K562 (cell line): ENCODE results near the gene NEU1. TPM values are rescaled to one million over a fixed set of nuclear protein-coding genes. Genes with fewer than 3 reads are reported as not detected.
A peak's percentile ranks its signal among the peaks of the same experiment; 100 is the strongest.

ENCODE experiments used
- ARID3B ChIP-seq: fragments of 250-450 bp; sonication (Bioruptor Pico); IDR thresholded peaks from 2 replicates; pipeline ENCODE4 v1.4.0; 2020; ENCODE audit warnings: borderline replicate concordance
- BACH1 ChIP-seq: fragments of 200-800 bp; sonication (Bioruptor generic); IDR thresholded peaks from 2 replicates; pipeline ENCODE4 v1.6.1; 2016; ENCODE audit warnings: missing genetic modification characterization, missing compliant biosample characterization
- BDP1 ChIP-seq: IDR thresholded peaks from 3 replicates; pipeline ENCODE4 v1.6.1; 2011; ENCODE audit not compliant: insufficient read length, insufficient read depth
- BHLHE40 ChIP-seq: IDR thresholded peaks from 2 replicates; pipeline ENCODE4 v1.6.1; 2011; ENCODE audit warnings: low read length, improper control_type of control experiment
- CHAMP1 ChIP-seq: fragments of 450-650 bp; IDR thresholded peaks from 2 replicates; pipeline ENCODE4 v1.6.1; 2016; ENCODE audit warnings: mild to moderate bottlenecking
- HCFC1 ChIP-seq: IDR thresholded peaks from 2 replicates; pipeline ENCODE4 v1.6.1; 2012; ENCODE audit warnings: low read depth, low read length, improper control_type of control experiment
- PHF21A ChIP-seq: fragments of 450-650 bp; IDR thresholded peaks from 2 replicates; pipeline ENCODE4 v1.6.1; 2017; ENCODE audit warnings: low read depth, borderline replicate concordance
- SMARCA4 ChIP-seq: fragments of 450-650 bp; IDR thresholded peaks from 2 replicates; pipeline ENCODE4 v1.6.1; 2016
- TAF9B ChIP-seq: fragments of 450-650 bp; IDR thresholded peaks from 2 replicates; pipeline ENCODE4 v1.6.1; 2018; ENCODE audit warnings: mild to moderate bottlenecking; ENCODE audit not compliant: partially characterized antibody
- ZHX1 ChIP-seq: fragments of 150-350 bp; conservative IDR thresholded peaks from 2 replicates; pipeline ENCODE4 v1.6.1; 2014; ENCODE audit warnings: low read length
- polyA plus RNA-seq, 8 experiments: library from polyadenylated mRNA; depleted of rRNA in 4 of 8; stranded (reverse) in 5 of 8; unstranded in 3 of 8; fragments of >200 nt; fragmentation: Nextera tagmentation in 2 of 8; fragmentation: Illumina TruSeq in 1 of 8; extraction: Ambion mirVana in 2 of 8; extraction: Trizol in 1 of 8; gene quantifications; 2 replicates each; pipeline versions ENCODE4 v1.2.1 to v1.2.3, GENCODE V29; 2011 to 2014; ENCODE audit warnings: inconsistent platforms in 1 of 8, missing spikeins in 1 of 8
- total RNA-seq, 7 experiments: library from RNA; depleted of rRNA in 6 of 7; stranded (reverse); fragments of >200 nt in 6 of 7; fragmentation: Illumina TruSeq in 2 of 7; extraction: Trizol in 2 of 7; gene quantifications; 2 replicates each; pipeline versions ENCODE4 v1.2.1 to v1.2.3, GENCODE V29; 2011 to 2021; ENCODE audit warnings: low replicate concordance in 1 of 7
- TF ChIP-seq, protein P1 (sequence below), 2 experiments: fragments of 450-650 bp; formaldehyde crosslinking in 1 of 2; IDR thresholded peaks; 2 replicates each; pipeline versions ENCODE4 v1.4.0 to v1.6.1; 2014 to 2020; ENCODE audit warnings: mild to moderate bottlenecking in 2 of 2, borderline replicate concordance in 1 of 2, low read depth in 1 of 2

Gene NEU1
- total and polyA plus RNA-seq, 9 of the 15 experiments (the other 6 are each of a cell fraction or from before 2014, with no cell fraction given): 14.8 to 67.8 (median 51.0) TPM

DNA sequence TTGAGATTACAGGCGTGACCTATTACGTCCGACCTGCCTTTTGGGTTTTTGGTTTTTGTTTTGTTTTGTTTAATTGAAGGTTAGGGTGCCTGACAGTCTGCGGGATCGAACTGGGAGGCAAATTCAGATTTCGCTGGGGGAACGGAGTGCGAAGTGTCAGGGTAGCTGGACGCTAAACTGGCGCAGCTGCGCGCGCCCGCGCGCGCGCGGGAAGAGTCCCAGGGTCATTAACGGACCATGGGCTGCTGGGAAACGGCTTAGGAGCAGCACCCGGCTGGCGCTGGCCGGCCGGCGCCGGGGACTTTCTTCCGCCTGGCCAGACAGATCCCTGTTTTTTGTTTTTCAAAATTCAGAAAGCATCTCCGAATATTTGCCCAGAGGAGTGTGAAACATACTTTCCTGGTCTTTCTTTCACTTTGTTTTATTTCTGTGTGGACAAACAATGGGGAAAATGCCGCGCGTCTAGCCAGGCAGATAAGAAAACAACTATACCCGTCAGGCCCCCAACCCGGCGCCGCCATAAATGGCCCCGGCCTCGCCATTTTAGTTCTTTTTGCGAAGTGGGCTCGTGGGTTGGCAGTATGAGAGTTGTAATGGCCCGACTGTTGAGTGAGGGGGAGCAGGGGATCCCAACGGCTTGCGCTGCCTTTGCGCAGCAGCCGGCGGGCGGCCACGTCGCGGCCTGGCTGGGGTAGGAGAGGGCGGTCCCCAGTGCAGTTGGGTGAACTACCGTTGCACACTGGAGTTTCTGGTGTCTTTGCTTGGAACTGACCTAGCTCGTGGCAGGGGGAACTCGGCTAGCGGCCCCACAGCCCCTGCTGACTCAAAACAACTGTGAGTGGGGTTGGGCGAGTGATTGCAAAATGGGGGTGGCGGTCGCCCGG, 28.0 kb downstream of the NEU1 start (continued):
- TF ChIP-seq, protein P1, sequence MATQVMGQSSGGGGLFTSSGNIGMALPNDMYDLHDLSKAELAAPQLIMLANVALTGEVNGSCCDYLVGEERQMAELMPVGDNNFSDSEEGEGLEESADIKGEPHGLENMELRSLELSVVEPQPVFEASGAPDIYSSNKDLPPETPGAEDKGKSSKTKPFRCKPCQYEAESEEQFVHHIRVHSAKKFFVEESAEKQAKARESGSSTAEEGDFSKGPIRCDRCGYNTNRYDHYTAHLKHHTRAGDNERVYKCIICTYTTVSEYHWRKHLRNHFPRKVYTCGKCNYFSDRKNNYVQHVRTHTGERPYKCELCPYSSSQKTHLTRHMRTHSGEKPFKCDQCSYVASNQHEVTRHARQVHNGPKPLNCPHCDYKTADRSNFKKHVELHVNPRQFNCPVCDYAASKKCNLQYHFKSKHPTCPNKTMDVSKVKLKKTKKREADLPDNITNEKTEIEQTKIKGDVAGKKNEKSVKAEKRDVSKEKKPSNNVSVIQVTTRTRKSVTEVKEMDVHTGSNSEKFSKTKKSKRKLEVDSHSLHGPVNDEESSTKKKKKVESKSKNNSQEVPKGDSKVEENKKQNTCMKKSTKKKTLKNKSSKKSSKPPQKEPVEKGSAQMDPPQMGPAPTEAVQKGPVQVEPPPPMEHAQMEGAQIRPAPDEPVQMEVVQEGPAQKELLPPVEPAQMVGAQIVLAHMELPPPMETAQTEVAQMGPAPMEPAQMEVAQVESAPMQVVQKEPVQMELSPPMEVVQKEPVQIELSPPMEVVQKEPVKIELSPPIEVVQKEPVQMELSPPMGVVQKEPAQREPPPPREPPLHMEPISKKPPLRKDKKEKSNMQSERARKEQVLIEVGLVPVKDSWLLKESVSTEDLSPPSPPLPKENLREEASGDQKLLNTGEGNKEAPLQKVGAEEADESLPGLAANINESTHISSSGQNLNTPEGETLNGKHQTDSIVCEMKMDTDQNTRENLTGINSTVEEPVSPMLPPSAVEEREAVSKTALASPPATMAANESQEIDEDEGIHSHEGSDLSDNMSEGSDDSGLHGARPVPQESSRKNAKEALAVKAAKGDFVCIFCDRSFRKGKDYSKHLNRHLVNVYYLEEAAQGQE (IDR thresholded peaks at IDR 0.05; ENCODE audit: borderline replicate concordance): peak; percentile 100
- TF ChIP-seq, protein P1 (CRISPR knock-in tag; IDR thresholded peaks at IDR 0.05; ENCODE audit: low read depth): peak; percentile 73
- TF ChIP-seq ARID3B (CRISPR knock-in tag) (0 out of 2 replicates have a peak, but pooled peaks have one; percentile 58), TAF9B (no peak), HCFC1 (peak; percentile 50; the same call in 1 of the 2 replicates), BDP1 (no peak), ZHX1 (peak; percentile 86; the same call in 1 of the 2 replicates), SMARCA4 (peak; percentile 78; the same call in 1 of the 2 replicates), BHLHE40 (peak; percentile 45; the same call in 1 of the 2 replicates), CHAMP1 (no peak), PHF21A (no peak), BACH1 (tag) (peak; percentile 73; the same call in 1 of the 2 replicates)
